Lower leg skin (tissue), 4 donors: ENCODE results near the gene RTN1. TPM values are rescaled to one million over a fixed set of nuclear protein-coding genes. Genes with fewer than 3 reads are reported as not detected.

Source experiments
- DNase-seq, 2 donors: peaks; one replicate each; pipeline ENCODE4 v3.0.0-alpha.2; 2019; ENCODE audit warnings: low spot score in 2 of 2
- H3K4me3 ChIP-seq: fragments of 200-600 bp; sonication (generic); 2 replicates; pipeline ENCODE4 v1.5.1; 2017; ENCODE audit warnings: mild to moderate bottlenecking, low read depth; ENCODE audit not compliant: poor library complexity, severe bottlenecking
- POLR2A ChIP-seq, 2 donors: fragments of 450-650 bp; IDR thresholded peaks; one replicate each; pipeline ENCODE4 v1.6.1; 2016 to 2017; ENCODE audit warnings: antibody characterized with exemption in 2 of 2, mild to moderate bottlenecking in 1 of 2, moderate library complexity in 1 of 2
- WGBS, 2 donors: methylation state at CpG; one replicate each; pipeline ENCODE4 v1.1.5; 2018; 5-methylcytosine and 5-hydroxymethylcytosine counted together
- intact Hi-C: fragments of 100-400 bp; cut with DNase I; formaldehyde crosslinking; loops from one replicate; pipeline ENCODE4 v1.15.0; 2023; ENCODE audit warnings: low total_unique reads
- total RNA-seq, 4 donors: library from RNA; depleted of rRNA; stranded (reverse); fragments of >200 nt; gene quantifications; one replicate each; pipeline ENCODE4 v1.1.0, GENCODE V29; 2016
- TF ChIP-seq, protein P1 (sequence below), 3 donors: fragments of 450-650 bp; IDR thresholded peaks; one replicate each; pipeline ENCODE4 v1.5.1; 2016; ENCODE audit warnings: antibody characterized with exemption in 3 of 3, mild to moderate bottlenecking in 3 of 3, moderate library complexity in 2 of 3

RTN1 gene
- total RNA-seq, 4 donors from 2014 or later: 5.1 to 8.1 (median 5.8) TPM

DNA sequence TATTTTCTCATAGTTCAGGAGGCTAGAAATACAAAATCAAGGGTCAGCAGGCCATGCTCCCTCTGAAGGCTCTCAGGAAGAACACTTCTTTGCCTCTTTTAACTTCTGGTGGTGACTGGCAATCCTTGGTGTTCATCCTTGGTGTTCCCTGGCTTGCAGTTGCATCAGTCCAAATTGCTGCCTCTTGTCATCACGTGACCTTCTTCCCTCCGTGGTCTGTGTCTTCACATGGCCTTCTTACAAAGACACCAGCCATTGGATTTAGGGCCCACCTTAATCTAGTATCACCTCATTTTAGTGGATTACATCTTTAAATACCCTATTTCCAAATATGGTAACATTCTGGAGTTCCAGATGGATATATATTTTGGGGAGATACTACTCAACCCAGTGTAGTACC, 41.9 kb upstream of the RTN1 start:
- no peak overlapping the region for H3K4me3 ChIP-seq
- TF ChIP-seq, protein P1, sequence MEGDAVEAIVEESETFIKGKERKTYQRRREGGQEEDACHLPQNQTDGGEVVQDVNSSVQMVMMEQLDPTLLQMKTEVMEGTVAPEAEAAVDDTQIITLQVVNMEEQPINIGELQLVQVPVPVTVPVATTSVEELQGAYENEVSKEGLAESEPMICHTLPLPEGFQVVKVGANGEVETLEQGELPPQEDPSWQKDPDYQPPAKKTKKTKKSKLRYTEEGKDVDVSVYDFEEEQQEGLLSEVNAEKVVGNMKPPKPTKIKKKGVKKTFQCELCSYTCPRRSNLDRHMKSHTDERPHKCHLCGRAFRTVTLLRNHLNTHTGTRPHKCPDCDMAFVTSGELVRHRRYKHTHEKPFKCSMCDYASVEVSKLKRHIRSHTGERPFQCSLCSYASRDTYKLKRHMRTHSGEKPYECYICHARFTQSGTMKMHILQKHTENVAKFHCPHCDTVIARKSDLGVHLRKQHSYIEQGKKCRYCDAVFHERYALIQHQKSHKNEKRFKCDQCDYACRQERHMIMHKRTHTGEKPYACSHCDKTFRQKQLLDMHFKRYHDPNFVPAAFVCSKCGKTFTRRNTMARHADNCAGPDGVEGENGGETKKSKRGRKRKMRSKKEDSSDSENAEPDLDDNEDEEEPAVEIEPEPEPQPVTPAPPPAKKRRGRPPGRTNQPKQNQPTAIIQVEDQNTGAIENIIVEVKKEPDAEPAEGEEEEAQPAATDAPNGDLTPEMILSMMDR (IDR thresholded peaks at IDR 0.05): no peak
- TF ChIP-seq POLR2A (IDR thresholded peaks at IDR 0.05): no peak
- intact Hi-C loops: no loop called here
- 76 to 94% methylated on average over 2 of the region's 2 CpGs for WGBS, 2 donors
- no peak for DNase-seq

DNA sequence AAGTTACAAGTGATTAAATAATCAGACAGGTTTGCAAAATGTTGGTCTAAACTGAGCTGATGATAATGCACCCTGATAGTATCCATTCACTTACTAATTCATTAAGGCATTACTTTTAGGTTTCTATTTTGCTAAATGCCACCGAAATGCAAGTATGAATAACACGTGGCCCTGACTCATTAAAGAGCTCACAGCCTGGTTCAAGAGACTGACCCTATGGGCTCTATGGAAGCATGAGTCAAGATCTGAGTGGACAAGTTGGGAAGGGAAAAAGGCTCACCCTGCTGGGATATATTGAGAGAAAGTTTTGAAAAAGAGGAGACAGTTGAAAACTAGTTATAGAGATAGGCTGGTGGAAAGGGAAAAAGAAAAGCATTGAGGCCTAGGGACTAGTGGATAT, 34.6 kb upstream of the RTN1 start:
- no peak for DNase-seq
- H3K4me3 ChIP-seq: no peak overlapping the region
- TF ChIP-seq, protein P1 (IDR thresholded peaks at IDR 0.05): no peak
- no peak for TF ChIP-seq POLR2A (IDR thresholded peaks at IDR 0.05)
- WGBS, 2 donors: 74 to 78% methylated on average over 2 of the region's 2 CpGs
- intact Hi-C loops: no loop called here

- TF ChIP-seq, protein P1 (IDR thresholded peaks at IDR 0.05): no peak
- no peak for TF ChIP-seq POLR2A (IDR thresholded peaks at IDR 0.05)
- H3K4me3 ChIP-seq: no peak overlapping the region
- DNase-seq: no peak
- intact Hi-C loops: no loop called here
- WGBS, 2 donors: 50 to 62% methylated on average over 2 of the region's 2 CpGs
Measured at GRCh38 chr14:59904184-59904583, 33.6 kb upstream of the RTN1 start.

DNA sequence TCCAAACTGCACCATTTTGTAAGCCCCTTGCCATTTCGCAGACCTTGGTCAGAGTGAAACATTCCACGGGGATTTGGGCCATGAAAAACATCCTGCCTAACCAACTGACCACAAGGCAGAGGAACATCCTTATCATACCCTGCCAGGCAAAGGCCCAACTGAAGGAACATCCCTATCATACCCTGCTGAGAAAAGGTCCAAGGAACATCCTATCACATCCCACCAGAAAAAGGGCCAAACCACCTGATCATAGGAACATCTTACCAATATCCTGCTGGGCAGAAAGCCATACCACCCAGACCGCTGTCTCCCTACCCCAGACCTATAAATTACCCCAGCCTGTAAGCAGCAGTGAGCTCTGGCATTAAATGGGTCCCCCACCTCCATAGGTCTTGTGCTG, 30.0 kb upstream of the RTN1 start:
- H3K4me3 ChIP-seq: no peak overlapping the region
- intact Hi-C loops: no loop called here
- 71 to 73% methylated on average over 3 of the region's 3 CpGs for WGBS, 2 donors

GRCh38 chr14:59897757-59898383, 27.3 kb upstream of the RTN1 start:
- 42% methylated on average over 8 of the region's 8 CpGs for WGBS, 2 donors
- DNase-seq: peak in 1 of 2 donors; percentile 22
- TF ChIP-seq, protein P1 (IDR thresholded peaks at IDR 0.05): no peak
- TF ChIP-seq POLR2A (IDR thresholded peaks at IDR 0.05): no peak
- no peak overlapping the region for H3K4me3 ChIP-seq
- intact Hi-C loops: no loop called here

More for the DNA sequence above, 30.0 kb upstream of the RTN1 start:
- TF ChIP-seq POLR2A (IDR thresholded peaks at IDR 0.05): no peak
- TF ChIP-seq, protein P1 (IDR thresholded peaks at IDR 0.05): no peak
- DNase-seq: no peak

GRCh38 chr14:59895721-59896120, 25.1 kb upstream of the RTN1 start:
- intact Hi-C loops: no loop called here
- no peak for DNase-seq
- TF ChIP-seq, protein P1 (IDR thresholded peaks at IDR 0.05): no peak
- no peak for TF ChIP-seq POLR2A (IDR thresholded peaks at IDR 0.05)
- WGBS, 2 donors: 32 to 33% methylated on average over 1 of the region's 1 CpG
- no peak overlapping the region for H3K4me3 ChIP-seq
